HG03097 (cell line): ENCODE data around the gene CCDC60.

Experiments
- ATAC-seq: cut with Tn5 transposase; IDR thresholded peaks from one replicate; pipeline ENCODE4 v1.9.1; 2021; ENCODE audit not compliant: unreplicated experiment, low FRiP score

Gene CCDC60

DNA sequence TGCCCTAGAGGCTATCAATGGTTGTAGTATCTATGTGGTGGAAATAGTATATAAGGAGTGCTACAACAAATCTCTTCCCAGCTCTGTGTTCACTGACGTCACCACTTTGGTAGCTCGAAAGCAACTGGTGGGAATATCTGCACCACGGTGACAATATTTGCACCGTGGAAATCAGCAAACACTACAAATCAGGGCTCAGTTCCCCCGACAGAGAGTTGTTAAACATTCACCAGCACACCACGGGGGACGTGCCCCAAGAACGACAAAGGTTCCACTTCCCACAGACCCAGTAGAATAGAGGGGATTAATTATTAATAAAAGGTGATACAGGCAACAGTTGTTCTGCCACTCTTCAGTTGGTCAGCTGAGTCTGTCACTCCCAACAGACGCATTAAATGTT, 98.4 kb downstream of the CCDC60 start:
- ATAC-seq = no peak

DNA sequence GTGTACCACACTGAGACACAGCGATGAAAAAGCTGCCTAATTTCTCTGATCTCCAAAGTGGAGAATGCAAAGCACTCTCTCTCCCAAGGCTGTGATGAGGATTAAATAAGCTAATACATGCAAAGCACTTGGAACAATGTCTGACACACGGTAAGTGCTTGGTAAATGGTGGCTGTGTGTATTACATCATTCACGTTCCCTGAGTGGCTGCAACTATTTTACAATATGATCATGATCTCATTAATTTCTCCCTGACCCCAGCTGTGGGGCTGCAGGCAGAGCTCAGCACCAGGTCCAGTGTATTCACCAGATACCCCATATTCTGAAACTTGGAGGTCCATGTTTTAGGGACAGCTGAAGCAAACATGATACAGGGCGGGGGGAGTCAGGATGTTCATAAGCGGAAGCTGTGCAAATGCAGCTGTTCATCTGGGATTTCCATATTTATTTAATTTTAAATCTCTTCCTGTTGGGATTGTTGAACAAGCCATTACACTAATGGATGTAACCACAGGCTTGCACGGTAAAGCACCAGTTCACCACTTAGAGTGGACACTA, 106.4 kb downstream of the CCDC60 start:
- no peak for ATAC-seq

DNA sequence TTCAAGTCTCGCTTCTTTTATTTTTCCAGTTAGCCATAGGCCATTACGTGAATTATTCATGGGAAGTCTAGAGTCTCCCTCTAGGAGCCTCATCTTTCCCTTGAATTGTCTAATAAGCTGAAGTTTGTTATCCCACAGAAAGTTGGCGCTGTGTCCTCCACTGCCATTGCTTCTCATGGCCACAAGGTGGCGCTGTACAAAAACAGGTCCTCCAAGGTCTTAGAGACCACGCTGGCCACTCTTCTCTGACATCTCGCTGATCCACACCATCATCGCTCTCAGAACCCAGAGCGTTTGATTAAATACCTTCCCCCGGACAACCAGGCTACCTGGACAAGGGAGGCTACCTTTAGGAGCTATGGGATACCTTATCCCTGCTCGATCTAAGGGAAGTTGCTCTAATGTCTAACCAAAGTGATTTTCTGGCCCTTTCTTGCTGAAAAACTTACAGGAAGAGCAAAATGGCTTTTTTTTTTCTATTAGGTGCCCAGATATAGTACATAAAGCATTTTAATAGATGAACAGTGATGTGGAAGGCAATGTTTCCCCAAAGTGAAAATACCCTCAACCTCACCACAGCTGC, 110.0 kb downstream of the CCDC60 start:
- ATAC-seq = no peak

DNA sequence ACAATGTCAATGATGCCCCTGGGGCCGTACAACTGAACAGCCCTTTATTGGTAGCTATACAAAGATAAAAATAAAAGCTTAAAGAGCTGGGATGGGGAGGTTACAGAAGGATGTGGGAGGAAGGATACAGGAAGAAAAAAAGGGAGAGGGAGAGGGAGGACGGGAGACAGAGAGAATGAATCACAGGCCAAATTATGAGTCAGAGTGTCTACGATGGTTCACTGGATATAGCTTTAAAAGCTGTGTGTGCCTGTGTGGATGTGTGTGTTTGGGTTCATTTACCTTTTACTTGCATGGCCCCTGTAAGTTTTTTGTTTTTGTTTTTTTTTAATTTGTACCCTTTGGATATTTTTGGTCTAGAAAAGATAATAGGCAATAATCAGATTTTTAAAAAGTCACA, 111.9 kb downstream of the CCDC60 start:
- ATAC-seq = no peak

DNA sequence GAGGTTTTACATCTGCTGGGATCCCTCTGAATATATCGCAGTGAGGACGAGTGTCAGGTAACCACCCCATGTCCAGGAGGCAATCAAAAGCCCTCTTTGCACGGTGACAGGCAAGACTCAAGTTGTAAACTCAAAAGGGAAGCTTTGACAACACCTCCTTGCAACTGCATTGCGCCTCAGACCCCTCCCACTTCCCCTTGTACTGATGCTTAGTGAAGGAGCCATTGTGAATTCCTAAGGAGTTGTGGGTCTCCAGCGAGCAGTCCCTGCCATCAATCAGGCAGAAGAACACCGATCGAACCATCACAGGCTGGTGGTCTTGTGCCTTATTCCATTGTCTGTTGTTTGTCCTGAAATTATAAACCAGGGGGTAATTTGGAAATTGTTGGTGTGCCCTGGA, 112.6 kb downstream of the CCDC60 start:
- no peak for ATAC-seq

DNA sequence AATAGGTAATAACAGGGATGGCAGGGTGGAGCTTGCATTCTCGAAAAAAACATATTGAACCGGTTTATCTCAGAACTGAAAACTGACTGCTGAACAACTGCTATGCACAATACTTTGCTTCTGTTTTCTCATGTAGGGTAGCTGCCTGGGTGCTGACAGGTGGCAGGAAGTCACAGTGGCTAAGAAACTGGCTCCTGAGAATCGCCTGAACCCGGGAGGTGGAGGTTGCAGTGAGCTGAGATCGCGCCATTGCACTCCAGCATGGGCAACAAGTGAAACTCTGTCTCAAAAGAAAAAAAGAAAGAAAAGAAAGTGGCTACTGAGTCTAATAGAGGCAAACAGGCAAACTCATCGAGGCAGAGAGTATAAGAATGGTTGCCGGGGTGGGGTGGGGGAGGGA, 113.1 kb downstream of the CCDC60 start:
- ATAC-seq = no peak

DNA sequence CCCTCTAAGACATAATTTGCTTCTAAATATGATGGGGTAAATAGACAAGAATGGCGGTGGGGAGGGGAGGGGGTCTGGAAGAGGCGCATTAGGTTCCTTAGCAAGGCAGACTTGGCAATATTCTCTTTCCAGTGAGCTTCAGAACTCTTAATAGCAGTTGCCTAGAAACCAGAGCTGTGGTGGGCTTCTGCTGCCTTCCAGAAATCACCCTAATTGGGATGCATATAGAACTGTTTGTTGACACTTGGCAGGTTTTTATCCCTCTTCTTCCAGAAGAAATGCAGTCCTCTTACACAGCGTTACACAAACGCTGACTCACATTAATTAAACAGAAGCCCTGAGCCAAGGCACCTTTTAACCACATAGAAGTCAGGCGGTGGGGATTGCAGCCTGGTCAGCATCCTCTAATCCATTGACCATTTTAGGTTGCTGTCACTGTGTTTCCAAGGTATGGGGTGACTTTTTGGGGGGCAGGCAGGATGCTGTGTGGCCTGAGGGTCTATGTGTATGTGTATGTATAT, 114.1 kb downstream of the CCDC60 start:
- no peak for ATAC-seq

DNA sequence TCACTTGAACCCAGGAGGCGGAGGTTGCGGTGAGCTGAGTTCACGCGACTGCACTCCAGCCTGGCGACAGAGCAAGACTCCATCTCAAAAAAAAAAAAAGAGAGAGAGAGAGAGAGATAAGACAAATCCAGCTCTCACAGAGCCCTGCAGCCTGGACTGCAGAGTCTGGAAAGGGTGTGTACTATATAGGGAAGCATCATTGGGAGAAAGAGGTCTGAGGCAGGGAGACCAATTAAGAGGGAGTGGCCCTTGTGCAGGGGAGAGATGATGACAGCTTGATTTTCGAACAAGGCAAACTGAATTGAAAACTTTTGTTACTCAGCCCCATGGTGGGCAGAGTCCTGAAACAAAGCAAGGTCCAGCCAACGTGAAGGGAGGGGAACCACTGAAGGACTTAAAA, 116.2 kb downstream of the CCDC60 start:
- no peak for ATAC-seq

DNA sequence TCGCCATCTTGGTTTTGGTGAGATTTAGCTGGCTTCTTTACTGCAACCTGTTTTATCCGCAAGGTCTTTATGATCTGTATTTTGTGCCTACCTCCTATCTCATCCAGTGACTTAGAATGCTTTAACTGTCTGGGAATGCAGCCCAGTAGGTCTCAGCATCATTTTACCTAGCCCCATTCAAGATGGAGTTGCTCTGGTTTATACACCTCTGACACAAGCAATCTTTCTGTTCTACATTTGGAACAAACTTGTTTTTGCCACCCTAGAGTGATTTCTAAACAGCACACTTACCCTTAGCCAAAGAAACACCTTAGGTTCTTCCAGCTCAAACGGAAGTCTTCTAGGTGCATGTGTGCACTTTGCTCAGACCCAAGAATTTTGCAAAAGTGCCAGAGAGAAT, 122.3 kb downstream of the CCDC60 start:
- ATAC-seq = no peak

DNA sequence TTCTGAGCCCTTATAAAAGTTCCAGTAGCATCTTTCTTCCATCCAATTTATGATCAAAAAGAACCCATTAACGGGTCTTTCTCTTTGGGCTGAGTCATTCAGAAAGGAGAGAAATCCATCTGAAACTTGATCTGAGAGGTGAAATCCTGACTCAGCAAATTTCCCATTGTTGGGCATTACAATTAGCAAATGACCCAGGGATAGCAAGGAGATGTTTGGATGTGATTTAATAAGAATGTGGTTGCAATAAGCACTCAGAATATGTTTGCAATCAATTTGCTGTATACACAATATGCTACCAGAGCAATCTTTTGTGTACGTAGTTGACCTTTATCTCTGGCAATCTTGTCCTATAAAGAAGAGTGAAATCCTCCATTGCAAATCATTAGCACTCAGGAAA, 122.7 kb downstream of the CCDC60 start:
- no peak for ATAC-seq

DNA sequence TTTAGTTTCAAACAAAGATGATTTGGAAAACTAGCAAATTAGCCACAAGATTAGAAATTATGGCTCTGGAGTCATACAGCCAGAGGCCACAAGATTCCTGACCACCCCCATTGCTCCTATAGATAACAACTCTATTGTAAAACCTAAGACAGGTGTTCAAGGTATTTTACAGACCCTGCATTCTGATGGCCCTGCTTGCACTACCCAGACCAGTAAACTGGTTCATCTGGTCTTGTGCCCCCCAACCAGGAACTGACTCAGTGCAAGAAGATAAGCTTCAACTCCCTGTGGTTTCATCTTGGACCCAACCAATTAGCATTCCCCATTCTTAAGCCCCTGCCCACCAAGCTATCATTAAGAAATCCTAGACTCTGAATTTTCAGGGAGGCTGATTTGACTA, 125.0 kb downstream of the CCDC60 start:
- ATAC-seq = no peak

DNA sequence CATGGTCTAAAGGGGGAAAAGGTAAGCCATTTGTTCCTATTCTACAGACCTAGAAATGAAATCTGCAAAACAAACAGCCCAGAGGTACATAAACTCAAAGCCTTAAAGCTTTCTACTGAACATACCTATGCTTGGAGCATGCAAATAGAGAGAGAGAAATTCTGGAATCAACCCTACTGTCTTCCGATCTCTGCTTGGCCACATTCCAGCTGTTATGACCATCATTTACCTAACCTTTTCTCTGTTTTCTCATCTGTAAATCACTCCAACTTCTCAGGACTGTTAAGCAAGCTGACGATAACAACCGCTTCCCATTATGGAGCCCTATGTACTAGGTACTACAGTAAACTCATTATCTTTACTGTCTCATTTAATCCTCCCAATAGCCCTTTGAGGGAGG, 126.3 kb downstream of the CCDC60 start:
- ATAC-seq = no peak

DNA sequence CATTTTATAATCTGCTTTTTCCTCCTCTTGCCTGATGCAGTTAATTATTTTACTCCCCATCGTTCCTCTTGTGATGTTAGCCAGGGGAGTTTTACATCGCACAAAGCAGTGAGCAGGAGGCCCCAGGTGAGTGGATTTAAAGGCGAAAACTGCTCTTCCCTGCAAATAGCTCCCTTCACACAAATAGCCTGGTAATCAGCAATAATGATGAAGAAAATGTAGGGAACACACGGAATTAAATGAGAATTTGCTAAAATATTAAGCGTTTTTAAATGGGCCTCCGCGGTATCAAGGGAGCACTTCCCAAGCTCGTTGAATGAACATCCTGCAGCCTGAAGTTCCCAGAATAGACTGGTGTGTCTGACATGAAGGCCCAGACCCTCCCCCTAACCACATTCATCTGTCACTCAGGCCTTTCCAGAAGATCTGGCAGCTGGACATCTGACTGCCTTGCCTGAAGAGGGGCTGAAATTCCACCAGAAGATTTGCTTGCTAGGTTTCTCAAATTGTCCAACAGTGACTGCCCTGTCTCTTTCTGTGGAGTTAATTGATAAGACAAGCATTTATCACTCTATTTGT, 127.2 kb downstream of the CCDC60 start:
- ATAC-seq = no peak

DNA sequence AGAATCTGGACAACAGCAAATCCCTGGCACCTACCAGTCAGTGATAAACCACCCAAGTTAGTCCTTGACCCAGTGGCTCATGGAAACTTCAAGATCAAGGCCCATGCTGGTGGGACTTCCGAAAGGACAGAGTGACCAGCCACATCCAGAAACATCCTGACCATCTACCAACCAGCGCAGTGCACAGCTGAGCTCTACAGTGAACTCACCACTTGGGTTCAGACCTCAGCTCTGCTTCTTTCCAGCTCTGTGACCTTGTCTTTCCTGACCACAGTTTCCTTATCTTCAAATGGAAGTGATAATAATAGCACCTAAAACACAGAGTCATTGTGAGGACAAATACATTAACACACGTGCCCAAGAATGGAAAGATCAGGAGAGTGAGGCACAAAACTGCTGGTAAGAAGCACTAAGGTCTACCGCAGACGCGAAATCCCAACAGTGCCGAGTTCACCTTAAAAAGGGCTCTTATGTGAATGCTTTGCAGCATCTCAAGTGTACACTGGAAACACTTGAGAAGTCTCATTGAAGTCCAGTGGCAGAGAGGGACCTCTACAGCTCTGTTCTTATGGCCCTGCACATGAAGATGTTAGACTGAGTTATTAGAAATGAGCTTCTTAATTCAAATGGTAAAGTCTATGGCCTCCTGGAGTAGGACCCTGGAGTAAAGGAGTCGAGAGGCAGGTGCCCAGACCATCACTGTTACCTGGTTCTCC, 128.8 kb downstream of the CCDC60 start:
- no peak for ATAC-seq

DNA sequence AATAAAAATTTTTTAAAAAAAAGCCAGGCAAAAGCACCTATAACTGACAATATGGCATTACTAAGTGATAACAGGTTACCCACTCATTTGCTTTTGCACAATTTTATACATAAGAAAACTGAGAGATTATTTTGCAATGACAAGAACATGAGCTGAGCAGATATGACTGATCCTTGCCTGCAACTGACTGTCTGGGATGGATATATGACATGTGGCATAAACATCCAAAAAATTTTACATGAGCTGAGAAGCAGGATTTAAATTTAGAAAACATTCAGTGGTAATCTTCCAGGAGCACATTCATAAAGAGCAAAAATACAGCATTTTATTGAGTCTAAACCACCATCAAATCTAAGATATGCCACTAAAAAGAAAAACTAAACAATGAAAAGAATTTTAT, 133.8 kb downstream of the CCDC60 start:
- no peak for ATAC-seq

DNA sequence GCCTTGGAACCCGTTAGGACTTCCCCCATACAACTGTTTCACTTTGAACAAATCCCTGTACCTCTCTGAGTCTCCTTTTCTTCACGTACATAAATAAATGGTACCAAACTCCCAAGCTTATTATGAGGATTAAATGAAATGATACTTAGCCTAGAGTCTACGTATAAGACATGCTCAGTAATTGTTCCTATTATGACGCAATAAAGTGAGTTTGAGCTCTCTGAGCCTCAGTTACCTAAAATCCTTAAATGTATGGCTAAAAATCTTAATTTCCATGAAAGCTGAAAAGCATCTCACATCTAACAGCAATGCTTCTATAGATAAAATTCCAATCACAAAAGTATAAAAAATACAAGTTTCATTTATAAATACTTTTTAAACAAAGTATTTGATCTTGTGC, 141.1 kb downstream of the CCDC60 start:
- no peak for ATAC-seq

DNA sequence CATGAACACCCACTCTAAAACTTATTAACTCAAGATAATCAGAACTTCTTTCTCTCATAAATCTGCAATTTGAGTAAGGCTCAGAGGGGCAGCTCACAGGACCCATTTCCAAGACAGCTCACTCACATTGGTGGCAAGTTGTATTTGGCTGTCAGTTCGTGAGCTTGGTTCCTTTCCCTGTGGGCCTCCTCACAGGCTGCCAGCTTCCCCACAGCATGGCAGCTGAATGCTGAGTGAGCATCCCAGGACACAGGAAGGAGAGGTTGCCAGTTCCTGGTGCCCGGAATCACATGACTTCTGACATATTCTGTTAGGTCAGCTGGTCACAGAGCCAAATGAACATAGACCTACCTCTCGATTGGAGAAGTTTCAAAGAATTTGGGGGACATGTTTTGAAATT, 142.4 kb downstream of the CCDC60 start:
- no peak for ATAC-seq

DNA sequence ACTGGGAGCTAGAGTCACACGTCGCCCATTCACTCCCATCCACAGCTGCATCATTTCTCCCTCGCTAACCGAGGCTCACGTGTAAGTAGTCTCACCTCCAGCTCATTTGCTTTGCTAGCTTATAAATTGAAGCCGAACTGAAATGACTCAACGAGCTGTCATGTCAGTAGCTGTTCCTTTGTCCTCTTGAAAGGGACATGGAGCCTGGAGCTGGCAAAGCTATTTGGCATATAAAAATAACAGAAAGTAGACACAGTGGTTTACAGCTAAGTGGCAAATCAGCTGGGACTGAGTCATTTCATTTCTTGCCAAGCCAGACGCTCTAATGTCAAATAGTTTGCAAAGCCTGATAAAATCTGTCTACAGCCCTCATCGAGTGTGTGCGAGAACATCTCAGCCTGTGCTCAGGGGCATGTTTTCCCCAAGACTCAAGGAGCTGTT, 144.6 kb downstream of the CCDC60 start:
- no peak for ATAC-seq

DNA sequence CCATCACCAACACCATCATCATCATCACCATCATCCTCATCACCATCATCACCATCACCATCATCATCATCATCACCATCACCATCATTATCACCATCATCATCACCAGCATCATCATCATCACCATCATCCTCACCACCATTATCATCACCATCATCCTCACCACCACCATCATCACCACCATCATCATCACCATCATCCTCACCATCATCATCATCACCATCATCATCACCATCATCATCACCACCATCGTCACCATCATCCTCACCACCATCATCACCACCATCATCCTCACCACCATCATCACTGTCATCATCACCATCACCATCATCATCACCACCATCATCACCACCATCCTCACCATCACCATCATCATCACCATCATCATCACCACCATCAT, 146.0 kb downstream of the CCDC60 start:
- no peak for ATAC-seq

DNA sequence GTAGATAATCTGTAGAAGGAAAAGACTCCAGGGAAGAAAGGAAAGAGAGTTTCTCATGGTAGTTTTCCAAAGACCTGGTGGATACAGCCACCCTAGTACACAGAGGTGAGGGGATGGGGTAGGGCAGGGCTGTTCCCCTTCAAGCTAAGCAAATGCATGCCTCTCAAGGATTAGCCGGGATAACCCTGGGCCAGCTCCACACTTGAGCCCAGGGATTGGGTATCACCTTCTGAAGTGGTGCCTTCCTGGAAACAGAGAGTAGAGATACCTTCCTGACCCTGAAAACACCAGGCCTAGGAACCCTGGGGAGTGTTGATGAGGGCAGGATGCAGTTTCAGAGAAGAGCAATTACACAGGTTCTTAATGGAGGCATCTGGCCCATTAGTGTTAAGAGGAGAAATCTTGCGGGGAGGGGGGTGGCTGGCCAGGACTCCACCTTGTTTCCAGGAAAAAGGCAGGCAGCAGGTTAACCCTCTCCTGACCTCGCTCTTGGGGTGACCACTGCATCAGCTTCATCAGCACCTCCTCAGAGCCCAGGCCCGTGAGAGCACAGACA, 152.1 kb downstream of the CCDC60 start:
- ATAC-seq = no peak

DNA sequence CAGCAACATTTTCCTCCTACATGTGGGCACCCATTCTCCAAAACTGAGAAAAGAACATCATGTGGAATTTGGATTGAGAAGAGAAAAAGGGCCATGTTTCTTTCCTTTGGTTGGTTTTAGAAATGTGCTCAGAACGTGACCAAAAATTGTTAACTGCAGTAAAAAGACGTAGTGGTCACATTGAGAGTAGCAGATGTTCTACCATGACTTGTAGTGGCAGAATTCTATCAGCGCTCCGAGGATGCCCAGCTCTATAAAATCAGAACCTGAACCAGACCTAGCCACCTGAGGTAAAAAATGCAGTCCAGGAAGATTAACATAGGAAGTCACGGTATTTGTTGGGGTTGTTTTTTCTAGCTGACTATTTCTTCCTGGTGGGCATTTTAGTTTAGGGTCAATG, 157.3 kb downstream of the CCDC60 start:
- no peak for ATAC-seq
